Peyer's patch (tissue), 4 donors: Measurements from ENCODE around the gene KIFBP.

ENCODE experiments used
- CTCF ChIP-seq, 6 experiments: fragments of 450-650 bp in 4 of 6; fragments of 200-600 bp in 2 of 6; sonication (generic) in 1 of 6; IDR thresholded peaks; one replicate each; pipeline ENCODE4 v1.5.1; 2017 to 2019; ENCODE audit warnings: antibody characterized with exemption in 6 of 6, mild to moderate bottlenecking in 3 of 6, moderate library complexity in 1 of 6
- POLR2A ChIP-seq, 2 donors: fragments of 450-650 bp; IDR thresholded peaks; one replicate each; pipeline ENCODE4 v1.5.1; 2017; ENCODE audit warnings: antibody characterized with exemption in 2 of 2, mild to moderate bottlenecking in 2 of 2, moderate library complexity in 2 of 2

GRCh38 chr10:69043931-69044531 lies 55.4 kb downstream of the KIFBP start:
- no peak for TF ChIP-seq CTCF (IDR thresholded peaks at IDR 0.05)
- TF ChIP-seq POLR2A (IDR thresholded peaks at IDR 0.05): no peak
